ENCODE results near the gene SLC10A2.

DNA sequence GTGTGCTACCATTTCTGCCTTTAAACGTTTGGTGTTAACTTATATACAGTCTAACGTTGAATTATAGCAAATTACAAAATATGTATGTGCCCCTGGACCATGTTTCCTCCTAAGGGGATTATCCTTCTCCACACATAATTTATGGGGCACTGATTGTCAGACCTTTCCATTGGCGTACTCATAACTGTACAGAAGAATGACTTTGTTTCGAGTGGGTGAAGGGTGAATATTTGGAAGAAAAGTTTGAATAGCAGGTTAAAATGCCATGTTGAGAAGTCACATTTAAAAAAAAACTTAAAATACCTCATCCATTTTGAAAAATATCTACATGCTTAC is 58.8 kb downstream of the SLC10A2 start:
- TF ChIP-seq POLR2A (IDR thresholded peaks at IDR 0.05; ENCODE audit: low read depth, low read length) (no peak), CTCF (conservative IDR thresholded peaks at IDR 0.05; ENCODE audit: low read depth, low read length) (no peak), MXI1 (IDR thresholded peaks at IDR 0.05; ENCODE audit: borderline replicate concordance, low read depth, low read length) (no peak), CEBPB (IDR thresholded peaks at IDR 0.05; ENCODE audit: low read depth, low read length) (no peak), RAD21 (IDR thresholded peaks at IDR 0.05; ENCODE audit: low read length) (no peak), RFX5 (IDR thresholded peaks at IDR 0.05; ENCODE audit: low read depth, low read length) (no peak), BHLHE40 (IDR thresholded peaks at IDR 0.05; ENCODE audit: low read depth, low read length) (no peak), CHD1 (IDR thresholded peaks at IDR 0.05; ENCODE audit: low read depth, low read length) (no peak), MAFK (IDR thresholded peaks at IDR 0.05; ENCODE audit: low read depth, low read length) (no peak), NFE2L2 (IDR thresholded peaks at IDR 0.05; ENCODE audit: low read depth, low read length) (no peak), RCOR1 (IDR thresholded peaks at IDR 0.05; ENCODE audit: insufficient replicate concordance, low read length) (no peak), SMC3 (IDR thresholded peaks at IDR 0.05; ENCODE audit: low read depth, low read length) (no peak)
- TF ChIP-seq, protein P1, sequence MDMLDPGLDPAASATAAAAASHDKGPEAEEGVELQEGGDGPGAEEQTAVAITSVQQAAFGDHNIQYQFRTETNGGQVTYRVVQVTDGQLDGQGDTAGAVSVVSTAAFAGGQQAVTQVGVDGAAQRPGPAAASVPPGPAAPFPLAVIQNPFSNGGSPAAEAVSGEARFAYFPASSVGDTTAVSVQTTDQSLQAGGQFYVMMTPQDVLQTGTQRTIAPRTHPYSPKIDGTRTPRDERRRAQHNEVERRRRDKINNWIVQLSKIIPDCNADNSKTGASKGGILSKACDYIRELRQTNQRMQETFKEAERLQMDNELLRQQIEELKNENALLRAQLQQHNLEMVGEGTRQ (IDR thresholded peaks at IDR 0.05; ENCODE audit: low read depth, low read length), result no peak

Data from IMR-90 (cell line).